Retinal pigment epithelial cell (primary cell): ENCODE results near the gene CAT.

Source experiments
- DNase-seq: peaks from one replicate; pipeline ENCODE4 v3.0.0-alpha.2; 2010; ENCODE audit warnings: low read depth
- H3K4me3 ChIP-seq: 2 replicates; pipeline ENCODE4 v1.5.1; 2011; ENCODE audit warnings: mild to moderate bottlenecking, low read length, control low read depth, moderate library complexity
- CTCF ChIP-seq: conservative IDR thresholded peaks from 2 replicates; pipeline ENCODE4 v1.5.1; 2011; ENCODE audit warnings: low read depth, low read length, control low read depth, inconsistent platforms

Gene CAT

GRCh38 chr11:34487430-34487829 is 48.7 kb downstream of the CAT start:
- no peak for TF ChIP-seq CTCF
- DNase-seq: no peak
- H3K4me3 ChIP-seq: no peak overlapping the region

GRCh38 chr11:34488855-34489557 is 50.3 kb downstream of the CAT start:
- TF ChIP-seq CTCF: no peak
- DNase-seq: no peak
- H3K4me3 ChIP-seq: no peak overlapping the region

GRCh38 chr11:34490304-34490703 is 51.6 kb downstream of the CAT start:
- no peak overlapping the region for H3K4me3 ChIP-seq
- no peak for TF ChIP-seq CTCF
- DNase-seq: no peak

- TF ChIP-seq CTCF: peak; percentile 73
- DNase-seq: no peak
- H3K4me3 ChIP-seq: no peak overlapping the region
Measured at GRCh38 chr11:34492806-34493414, 54.2 kb downstream of the CAT start.

- TF ChIP-seq CTCF: no peak
- no peak for DNase-seq
- no peak overlapping the region for H3K4me3 ChIP-seq
Measured at GRCh38 chr11:34493468-34493867, 54.7 kb downstream of the CAT start.

- H3K4me3 ChIP-seq: no peak overlapping the region
- no peak for TF ChIP-seq CTCF
- no peak for DNase-seq
Measured at GRCh38 chr11:34493926-34494595, 55.3 kb downstream of the CAT start.
